NCI-H2171 treated with DMSO at 0.1 percent for 48 hours (cell line): ENCODE measurements around the gene PGAP3.
A peak's percentile ranks its signal among the peaks of the same experiment; 100 is the strongest.
"Not testable (repeated sequence)": the region's sequence is repeated elsewhere in the genome, so short reads cannot be mapped to it uniquely, and the experiment has no call there.

Experiments
- DNase-seq: peaks from one replicate; lab custom pipeline; 2025; lab: John Stamatoyannopoulos, UW

PGAP3 gene

DNA sequence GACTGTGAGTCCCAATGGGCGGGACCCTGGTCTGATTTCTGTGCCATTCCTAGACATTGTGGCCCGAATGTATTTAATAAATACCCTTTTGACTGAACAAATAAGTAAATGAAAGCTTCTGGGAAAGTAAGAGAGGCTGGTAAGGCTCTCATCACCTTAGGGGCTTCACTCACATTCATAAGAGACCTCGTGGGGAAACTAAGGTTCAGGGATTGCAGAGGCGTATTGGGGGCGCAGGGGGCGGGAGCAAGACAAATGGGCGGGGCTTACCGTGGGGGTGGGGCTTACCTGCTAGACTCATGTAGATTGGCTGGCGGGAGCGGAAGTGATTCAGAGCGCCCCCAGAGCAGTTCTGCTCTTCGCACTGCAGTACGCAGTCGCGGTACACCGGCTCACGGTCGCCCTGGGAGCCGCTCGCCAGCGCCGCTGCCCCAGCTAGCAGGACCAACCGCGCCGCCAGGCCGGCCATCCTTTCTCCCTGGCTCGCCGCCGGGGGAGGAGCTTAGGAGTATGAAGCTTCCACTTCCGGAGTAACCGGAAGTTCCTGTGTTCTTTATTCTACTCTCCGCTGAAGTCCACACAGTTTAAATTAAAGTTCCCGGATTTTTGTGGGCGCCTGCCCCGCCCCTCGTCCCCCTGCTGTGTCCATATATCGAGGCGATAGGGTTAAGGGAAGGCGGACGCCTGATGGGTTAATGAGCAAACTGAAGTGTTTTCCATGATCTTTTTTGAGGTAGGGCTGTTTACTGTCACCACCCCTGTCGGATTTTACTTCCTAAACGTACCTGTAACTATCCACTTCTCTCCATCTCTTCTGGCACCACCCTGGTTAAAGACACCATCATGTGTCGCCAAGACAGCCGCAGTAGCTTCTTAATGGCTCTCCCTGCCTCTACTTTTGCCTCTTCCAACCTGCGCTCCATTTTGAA is at the start of gene PGAP3:
Gene PGAP3 (minus strand): TSS at position 512 of the 929 bp plus-strand sequence. CDS start 43 bp downstream, at position 469.
- peak; percentile 98 for DNase-seq

DNA sequence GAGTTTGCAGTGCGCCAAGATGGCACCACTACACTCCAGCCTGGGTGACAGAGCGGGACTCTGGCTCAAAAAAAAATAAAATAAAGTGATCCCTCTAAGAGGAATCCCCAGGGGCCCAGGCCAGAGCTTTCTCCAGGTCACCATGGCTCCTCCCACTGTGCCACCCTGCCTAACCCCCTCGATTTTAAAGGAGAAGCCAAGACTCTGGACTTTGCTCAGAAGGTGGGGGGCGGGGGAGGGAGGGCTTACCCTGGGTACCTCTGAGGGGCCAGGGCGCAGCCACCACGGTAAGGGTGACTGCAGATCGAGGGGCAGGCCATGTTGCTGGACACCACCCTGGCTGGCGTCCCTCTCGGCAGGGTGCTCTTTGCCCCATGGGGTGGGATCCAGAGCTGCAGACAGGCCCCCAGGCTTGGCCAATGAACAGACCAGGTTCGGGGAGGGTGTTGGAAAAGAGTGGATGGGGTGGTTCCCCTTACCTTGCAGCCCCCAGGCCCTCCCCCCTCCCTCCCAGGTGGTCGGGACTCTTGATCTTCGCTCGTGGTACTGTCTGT is 49.4 kb upstream of the PGAP3 start:
- no peak for DNase-seq

GRCh38 chr17:39736319-39737165 is 48.7 kb upstream of the PGAP3 start:
- DNase-seq = no peak

DNA sequence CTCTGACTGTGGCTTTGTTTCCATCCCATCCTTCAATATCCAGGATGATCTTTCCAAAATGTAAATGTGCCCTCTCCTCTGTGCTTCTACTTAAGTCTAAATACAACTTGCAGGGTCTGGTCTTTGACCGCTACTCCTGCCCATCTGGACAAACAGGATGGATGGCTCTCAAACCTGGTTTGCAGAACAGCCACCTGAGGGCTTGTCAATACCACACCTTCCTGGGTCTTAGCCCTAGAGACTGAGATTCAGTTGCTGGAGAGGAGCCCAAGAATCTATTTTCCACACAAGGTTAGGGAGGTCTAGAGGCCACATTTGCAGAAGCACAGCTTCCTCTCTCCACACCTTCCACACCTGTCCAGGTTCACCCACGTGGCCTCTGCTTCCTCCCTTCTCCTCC is 48.0 kb upstream of the PGAP3 start:
- DNase-seq = no peak

GRCh38 chr17:39732586-39732985 is 44.7 kb upstream of the PGAP3 start:
- no peak for DNase-seq

DNA sequence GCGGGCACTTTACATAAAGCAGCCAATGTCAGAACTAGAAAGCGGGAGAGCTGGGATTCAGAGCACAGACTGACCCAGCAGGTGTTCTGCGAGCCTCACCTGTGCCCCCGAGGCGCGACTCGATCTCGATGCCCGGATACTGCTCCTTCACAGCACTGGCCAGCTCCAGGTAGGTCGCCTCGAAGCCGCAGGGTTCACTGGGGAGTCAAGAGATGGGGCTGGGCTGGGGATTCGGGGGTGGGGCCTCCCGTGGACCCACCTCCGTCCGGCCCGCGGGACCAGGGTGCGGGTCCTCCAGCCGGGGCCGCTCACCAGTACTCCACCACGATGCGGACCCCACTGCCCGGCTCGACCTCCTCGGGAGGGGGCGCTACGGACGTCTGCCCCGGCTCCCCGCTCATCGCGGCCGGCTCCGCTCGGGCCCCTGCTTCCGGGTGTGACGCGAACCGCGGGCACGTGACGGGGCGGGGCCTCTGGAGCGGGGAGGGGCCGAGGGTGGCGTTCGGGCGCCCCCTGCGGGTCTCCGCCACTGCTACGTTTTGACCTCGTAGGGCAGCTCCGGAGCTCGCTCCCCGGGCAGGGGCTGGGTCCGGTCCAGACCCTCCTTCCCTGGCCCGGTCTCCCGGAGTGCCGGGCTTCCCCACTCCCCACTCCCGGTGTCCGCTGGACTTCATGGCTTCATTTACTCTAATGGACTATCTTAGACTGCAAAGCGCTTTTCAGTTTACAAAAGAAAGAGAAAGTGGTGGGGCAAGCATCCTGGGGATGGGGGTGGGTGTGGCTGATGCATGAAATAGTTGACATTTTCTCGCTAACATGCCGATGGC is 42.5 kb upstream of the PGAP3 start, which contains the start of gene MIEN1:
Gene MIEN1 (minus strand): TSS at position 438 of the 827 bp plus-strand sequence. CDS start 37 bp downstream, at position 401.
- peak; percentile 72 for DNase-seq

GRCh38 chr17:39729280-39729851 is 41.5 kb upstream of the PGAP3 start:
- DNase-seq = no peak

GRCh38 chr17:39727556-39727955 is 39.7 kb upstream of the PGAP3 start:
- DNase-seq = no peak

- DNase-seq = no peak
Observed at GRCh38 chr17:39726617-39727016, 38.8 kb upstream of the PGAP3 start.

DNA sequence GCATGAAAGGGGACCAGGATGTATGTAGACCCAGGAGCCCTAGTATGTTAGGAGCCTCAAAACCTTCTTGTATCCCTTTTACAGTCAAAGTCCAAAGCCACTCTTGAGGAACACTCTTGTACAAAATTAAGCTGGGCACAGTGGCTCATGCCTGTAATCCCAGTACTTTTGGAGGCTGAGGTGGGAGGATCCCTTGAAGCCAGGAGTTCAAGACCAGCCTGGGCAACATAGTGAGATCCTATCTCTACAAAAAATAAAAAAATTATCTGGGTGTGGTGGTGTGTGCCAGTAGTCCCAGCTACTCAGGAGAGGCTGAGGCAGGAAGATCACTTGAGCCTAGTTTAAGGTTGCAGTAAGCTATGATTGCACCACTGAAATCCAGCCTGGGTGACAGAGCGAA is 38.1 kb upstream of the PGAP3 start:
- not testable (repeated sequence) for DNase-seq

DNA sequence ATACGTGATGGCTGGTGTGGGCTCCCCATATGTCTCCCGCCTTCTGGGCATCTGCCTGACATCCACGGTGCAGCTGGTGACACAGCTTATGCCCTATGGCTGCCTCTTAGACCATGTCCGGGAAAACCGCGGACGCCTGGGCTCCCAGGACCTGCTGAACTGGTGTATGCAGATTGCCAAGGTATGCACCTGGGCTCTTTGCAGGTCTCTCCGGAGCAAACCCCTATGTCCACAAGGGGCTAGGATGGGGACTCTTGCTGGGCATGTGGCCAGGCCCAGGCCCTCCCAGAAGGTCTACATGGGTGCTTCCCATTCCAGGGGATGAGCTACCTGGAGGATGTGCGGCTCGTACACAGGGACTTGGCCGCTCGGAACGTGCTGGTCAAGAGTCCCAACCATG is 36.9 kb upstream of the PGAP3 start:
- DNase-seq = no peak

GRCh38 chr17:39722965-39723848 is 35.4 kb upstream of the PGAP3 start:
- DNase-seq = no peak

- DNase-seq = no peak
Observed at GRCh38 chr17:39722104-39722503, 34.2 kb upstream of the PGAP3 start.

DNA sequence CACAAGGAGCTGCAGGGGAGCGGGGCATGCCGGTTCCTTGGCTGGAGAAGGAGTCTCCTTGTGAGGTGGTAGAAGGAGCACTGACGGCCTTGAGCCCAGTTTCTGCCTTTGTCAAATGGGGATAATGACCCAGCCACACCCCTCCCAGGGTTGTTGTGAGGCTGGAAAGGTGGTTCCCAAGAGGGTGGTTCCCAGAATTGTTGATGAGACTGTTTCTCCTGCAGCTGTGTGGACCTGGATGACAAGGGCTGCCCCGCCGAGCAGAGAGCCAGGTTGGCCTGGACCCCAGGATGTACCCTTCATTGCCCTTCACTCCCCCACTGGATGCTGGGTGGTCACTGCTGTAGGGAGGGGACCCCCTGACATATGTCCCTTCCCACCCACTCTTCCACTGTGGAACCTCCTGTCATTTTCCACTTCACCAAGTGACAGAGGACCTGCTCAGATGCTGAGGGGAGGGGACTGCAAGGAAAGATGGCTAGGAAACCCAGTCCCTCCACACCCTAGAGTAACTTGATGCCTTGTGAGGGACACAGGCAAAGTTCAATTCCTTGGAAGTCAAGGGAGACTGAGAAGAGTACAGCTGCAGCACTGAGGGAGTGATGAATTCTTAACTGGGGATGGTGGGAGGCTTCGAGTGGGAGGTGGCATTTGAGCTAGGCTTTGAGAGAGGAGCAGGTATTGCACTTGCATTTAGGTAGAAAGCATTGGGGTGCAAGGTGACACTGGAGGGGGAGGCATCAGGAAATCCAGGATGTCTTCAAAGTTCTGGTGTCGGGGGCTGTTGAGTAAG is 31.9 kb upstream of the PGAP3 start:
- no peak for DNase-seq

GRCh38 chr17:39717660-39718059 is 29.8 kb upstream of the PGAP3 start:
- no peak for DNase-seq

DNA sequence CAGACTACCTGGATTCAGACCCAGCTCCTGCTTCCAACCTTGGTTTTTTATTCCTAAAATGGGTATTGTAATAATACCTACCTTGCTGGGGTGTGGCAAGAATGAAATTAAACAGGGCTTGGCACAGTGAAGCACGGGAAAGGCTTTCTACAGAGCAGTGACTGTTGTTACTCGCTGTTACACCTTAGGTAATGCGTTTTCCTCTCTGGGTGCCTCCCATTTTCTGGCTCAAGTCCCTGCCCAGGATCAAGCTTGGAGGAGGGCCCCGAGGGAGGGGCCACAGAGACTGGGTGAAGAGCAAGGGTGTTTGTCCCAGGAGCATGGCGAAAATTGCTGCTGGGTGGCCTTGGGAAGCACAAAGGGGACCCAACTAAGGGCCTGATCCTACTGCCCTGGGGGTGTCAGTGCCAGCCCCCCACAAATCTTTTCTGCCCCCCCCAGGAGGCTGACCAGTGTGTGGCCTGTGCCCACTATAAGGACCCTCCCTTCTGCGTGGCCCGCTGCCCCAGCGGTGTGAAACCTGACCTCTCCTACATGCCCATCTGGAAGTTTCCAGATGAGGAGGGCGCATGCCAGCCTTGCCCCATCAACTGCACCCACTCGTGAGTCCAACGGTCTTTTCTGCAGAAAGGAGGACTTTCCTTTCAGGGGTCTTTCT is 29.2 kb upstream of the PGAP3 start:
- no peak for DNase-seq

DNA sequence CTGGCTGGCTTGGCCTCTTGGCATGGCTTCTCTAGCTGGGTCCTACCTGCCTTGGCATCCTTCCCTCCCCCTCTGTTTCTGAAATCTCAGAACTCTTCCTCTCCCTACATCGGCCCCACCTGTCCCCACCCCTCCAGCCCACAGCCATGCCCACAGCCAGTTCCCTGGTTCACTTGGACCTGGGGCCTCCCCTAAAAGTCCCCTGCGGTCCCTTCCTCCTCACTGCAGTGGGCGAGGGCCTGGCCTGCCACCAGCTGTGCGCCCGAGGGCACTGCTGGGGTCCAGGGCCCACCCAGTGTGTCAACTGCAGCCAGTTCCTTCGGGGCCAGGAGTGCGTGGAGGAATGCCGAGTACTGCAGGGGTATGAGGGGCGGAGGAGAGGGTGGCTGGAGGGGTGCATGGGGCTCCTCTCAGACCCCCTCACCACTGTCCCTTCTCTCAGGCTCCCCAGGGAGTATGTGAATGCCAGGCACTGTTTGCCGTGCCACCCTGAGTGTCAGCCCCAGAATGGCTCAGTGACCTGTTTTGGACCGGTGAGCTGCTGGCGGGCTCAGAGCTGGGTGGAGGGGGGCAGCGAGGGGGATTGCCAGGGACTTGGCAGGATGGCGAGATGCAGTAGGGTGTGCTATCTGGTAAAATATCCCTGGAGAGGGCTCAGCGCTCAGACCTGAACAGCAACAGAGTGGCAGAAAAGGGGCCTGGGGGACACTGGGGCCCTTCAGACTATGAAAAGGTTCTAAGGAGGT is 28.4 kb upstream of the PGAP3 start:
- DNase-seq = no peak
